Measurements from ENCODE around the gene CD300H. TPM values are rescaled to one million over a fixed set of nuclear protein-coding genes. Genes with fewer than 3 reads are reported as not detected.

The CD300H gene
- total RNA-seq, 1 experiment from 2014 or later, result not detected

- POLR2A ChIA-PET, result no interaction called here
- no peaks in the 10 kb centered on the region for H3K27me3 ChIP-seq (ENCODE audit: control insufficient read depth, insufficient read depth, low read length)
- TF ChIP-seq SIN3A (IDR thresholded peaks at IDR 0.05; ENCODE audit: borderline replicate concordance, insufficient read depth, low read depth, low read length) (no peak), REST (IDR thresholded peaks at IDR 0.05; ENCODE audit: insufficient read depth in 1 of 2, low read depth in 2 of 2, low read length in 1 of 2) (no peak), TCF7L2 (IDR thresholded peaks at IDR 0.05; ENCODE audit: low read depth, low read length) (no peak), POLR2AphosphoS5 (IDR thresholded peaks at IDR 0.05; ENCODE audit: low read depth, low read length) (no peak), CTCF (IDR thresholded peaks at IDR 0.05) (no peak)
- no peaks in the 10 kb centered on the region for H3K4me1 ChIP-seq (ENCODE audit: control insufficient read depth, insufficient read depth, low read length)
- no peaks in the 10 kb centered on the region for H3K36me3 ChIP-seq (ENCODE audit: control insufficient read depth, insufficient read depth, low read length)
- intact Hi-C loops (cut with micrococcal nuclease; ENCODE audit: unreplicated experiment), result no loop called here
- in situ Hi-C loops (cut with HindIII; ENCODE audit: low pct_unique_long_range_greater_than_20kb, low sequenced_read_pairs), result no loop called here
- no peak for DNase-seq (ENCODE audit: low read depth, low spot score)
- no peaks in the 10 kb centered on the region for H3K9me3 ChIP-seq (ENCODE audit: control insufficient read depth, insufficient read depth, low read depth, low read length)
- no TSS peak for BruUV-seq (replicated peaks)
- H3K27ac ChIP-seq (ENCODE audit: low read length), result no peak overlapping the region
- ATAC-seq, result no peak
- CTCF ChIA-PET, result no interaction called here
- H3K4me3 ChIP-seq (ENCODE audit: low read depth in 2 of 2, low read length in 2 of 2), result no peak overlapping the region
Observed at GRCh38 chr17:74547264-74547663, 20.0 kb downstream of the CD300H start.

GRCh38 chr17:74546586-74546985 lies 20.7 kb downstream of the CD300H start:
- Histone ChIP-seq H3K27me3 (ENCODE audit: control insufficient read depth, insufficient read depth, low read length) (no peaks in the 10 kb centered on the region), H3K27ac (ENCODE audit: low read length) (no peak overlapping the region), H3K36me3 (ENCODE audit: control insufficient read depth, insufficient read depth, low read length) (no peaks in the 10 kb centered on the region), H3K4me1 (ENCODE audit: control insufficient read depth, insufficient read depth, low read length) (no peaks in the 10 kb centered on the region), H3K9me3 (ENCODE audit: control insufficient read depth, insufficient read depth, low read depth, low read length) (no peaks in the 10 kb centered on the region), H3K4me3 (ENCODE audit: low read depth in 2 of 2, low read length in 2 of 2) (no peak overlapping the region)
- ChIA-PET CTCF (no interaction called here), POLR2A (no interaction called here)
- DNase-seq (ENCODE audit: low read depth, low spot score) (no peak), ATAC-seq (no peak)
- intact Hi-C loops (cut with micrococcal nuclease; ENCODE audit: unreplicated experiment), result no loop called here
- in situ Hi-C loops (cut with HindIII; ENCODE audit: low pct_unique_long_range_greater_than_20kb, low sequenced_read_pairs), result no loop called here
- TF ChIP-seq SIN3A (IDR thresholded peaks at IDR 0.05; ENCODE audit: borderline replicate concordance, insufficient read depth, low read depth, low read length), result no peak
- TF ChIP-seq TCF7L2 (IDR thresholded peaks at IDR 0.05; ENCODE audit: low read depth, low read length), result no peak
- TF ChIP-seq REST (IDR thresholded peaks at IDR 0.05; ENCODE audit: insufficient read depth in 1 of 2, low read depth in 2 of 2, low read length in 1 of 2), result no peak
- no peak for TF ChIP-seq POLR2AphosphoS5 (IDR thresholded peaks at IDR 0.05; ENCODE audit: low read depth, low read length)
- TF ChIP-seq CTCF (IDR thresholded peaks at IDR 0.05), result no peak
- BruUV-seq (replicated peaks), result no TSS peak
